Measurements from ENCODE around the gene BSCL2.

Gene BSCL2

GRCh38 chr11:62667460-62667859, 39.8 kb downstream of the BSCL2 start:
- Histone ChIP-seq H3K9ac (ENCODE audit: low read depth, low read length, poor library complexity, severe bottlenecking) (peak overlapping the region; percentile 89), H3K27me3 (ENCODE audit: insufficient read depth, low read length, poor library complexity, severe bottlenecking) (no peaks in the 10 kb centered on the region), H4K20me1 (ENCODE audit: insufficient read depth, low read length, poor library complexity, severe bottlenecking) (peaks cover 21% of the 10 kb centered on the region), H3K9me3 (ENCODE audit: insufficient read depth, low read depth, low read length) (no peaks in the 10 kb centered on the region), H3K4me2 (ENCODE audit: low read depth, low read length, poor library complexity, severe bottlenecking) (peak overlapping the region; percentile 79), H3K9me2 (replicated peaks; ENCODE audit: low read depth, low read length) (no peaks in the 10 kb centered on the region), H3K4me3 (ENCODE audit: low read length, poor library complexity, severe bottlenecking) (no peak overlapping the region), H3K79me2 (ENCODE audit: insufficient read depth, low read length) (peaks cover 74% of the 10 kb centered on the region), H3K4me1 (ENCODE audit: insufficient read depth, low read length, poor library complexity, severe bottlenecking) (peaks cover 44% of the 10 kb centered on the region), H3F3A (ENCODE audit: low read depth) (peaks cover 5% of the 10 kb centered on the region; the same call in 1 of the 2 replicates), H3K36me3 (ENCODE audit: insufficient read depth, low read length) (peaks cover 5% of the 10 kb centered on the region; the same call in 1 of the 2 replicates), H2AFZ (ENCODE audit: low read length) (no peak overlapping the region)
- TF ChIP-seq CTCF (conservative IDR thresholded peaks at IDR 0.05; ENCODE audit: low read length) (no peak), EZH2phosphoT487 (IDR thresholded peaks at IDR 0.05; ENCODE audit: borderline replicate concordance) (no peak)

- Histone ChIP-seq H3K9me2 (replicated peaks; ENCODE audit: low read depth, low read length) (no peaks in the 10 kb centered on the region), H3K79me2 (ENCODE audit: insufficient read depth, low read length) (peaks cover 71% of the 10 kb centered on the region), H3K4me2 (ENCODE audit: low read depth, low read length, poor library complexity, severe bottlenecking) (peak overlapping the region; percentile 79), H3K4me3 (ENCODE audit: low read length, poor library complexity, severe bottlenecking) (peak overlapping the region; percentile 98), H3K9ac (ENCODE audit: low read depth, low read length, poor library complexity, severe bottlenecking) (peak overlapping the region; percentile 89), H3F3A (ENCODE audit: low read depth) (peaks cover 8% of the 10 kb centered on the region; the same call in 1 of the 2 replicates), H3K27me3 (ENCODE audit: insufficient read depth, low read length, poor library complexity, severe bottlenecking) (no peaks in the 10 kb centered on the region), H3K36me3 (ENCODE audit: insufficient read depth, low read length) (peaks cover 5% of the 10 kb centered on the region; the same call in 1 of the 2 replicates), H4K20me1 (ENCODE audit: insufficient read depth, low read length, poor library complexity, severe bottlenecking) (peaks cover 20% of the 10 kb centered on the region), H3K9me3 (ENCODE audit: insufficient read depth, low read depth, low read length) (no peaks in the 10 kb centered on the region), H3K4me1 (ENCODE audit: insufficient read depth, low read length, poor library complexity, severe bottlenecking) (peaks cover 43% of the 10 kb centered on the region), H2AFZ (ENCODE audit: low read length) (no peak overlapping the region)
- TF ChIP-seq CTCF (conservative IDR thresholded peaks at IDR 0.05; ENCODE audit: low read length) = no peak
- TF ChIP-seq EZH2phosphoT487 (IDR thresholded peaks at IDR 0.05; ENCODE audit: borderline replicate concordance) = no peak
Measured at GRCh38 chr11:62666259-62666926, 40.8 kb downstream of the BSCL2 start.

- Histone ChIP-seq H3K4me3 (ENCODE audit: low read length, poor library complexity, severe bottlenecking) (peak overlapping the region; percentile 98), H2AFZ (ENCODE audit: low read length) (no peak overlapping the region), H3K36me3 (ENCODE audit: insufficient read depth, low read length) (peaks cover 5% of the 10 kb centered on the region; the same call in 1 of the 2 replicates), H4K20me1 (ENCODE audit: insufficient read depth, low read length, poor library complexity, severe bottlenecking) (peaks cover 20% of the 10 kb centered on the region), H3K9me3 (ENCODE audit: insufficient read depth, low read depth, low read length) (no peaks in the 10 kb centered on the region), H3K27me3 (ENCODE audit: insufficient read depth, low read length, poor library complexity, severe bottlenecking) (no peaks in the 10 kb centered on the region), H3F3A (ENCODE audit: low read depth) (peaks cover 9% of the 10 kb centered on the region; the same call in 1 of the 2 replicates), H3K9ac (ENCODE audit: low read depth, low read length, poor library complexity, severe bottlenecking) (peak overlapping the region; percentile 89), H3K4me2 (ENCODE audit: low read depth, low read length, poor library complexity, severe bottlenecking) (peak overlapping the region; percentile 79), H3K9me2 (replicated peaks; ENCODE audit: low read depth, low read length) (no peaks in the 10 kb centered on the region), H3K79me2 (ENCODE audit: insufficient read depth, low read length) (peaks cover 64% of the 10 kb centered on the region), H3K4me1 (ENCODE audit: insufficient read depth, low read length, poor library complexity, severe bottlenecking) (peaks cover 38% of the 10 kb centered on the region)
- no peak for TF ChIP-seq CTCF (conservative IDR thresholded peaks at IDR 0.05; ENCODE audit: low read length)
- no peak for TF ChIP-seq EZH2phosphoT487 (IDR thresholded peaks at IDR 0.05; ENCODE audit: borderline replicate concordance)
Measured at GRCh38 chr11:62665599-62666258, 41.5 kb downstream of the BSCL2 start.
